ENCODE data around the gene POU3F1.

The POU3F1 gene

GRCh38 chr1:38089712-38090360 lies 43.2 kb upstream of the POU3F1 start:
- H3K27ac ChIP-seq = no peak overlapping the region
- TF ChIP-seq CTCF (conservative IDR thresholded peaks at IDR 0.05) (no peak), ZFX (IDR thresholded peaks at IDR 0.05) (no peak)

- no peak overlapping the region for H3K27ac ChIP-seq
- no peak for TF ChIP-seq ZFX (IDR thresholded peaks at IDR 0.05)
- TF ChIP-seq CTCF (conservative IDR thresholded peaks at IDR 0.05) = no peak
Observed at GRCh38 chr1:38088791-38089190, 42.2 kb upstream of the POU3F1 start.

- no peak overlapping the region for H3K27ac ChIP-seq
- TF ChIP-seq ZFX (IDR thresholded peaks at IDR 0.05) (no peak), CTCF (conservative IDR thresholded peaks at IDR 0.05) (no peak)
Observed at GRCh38 chr1:38088366-38088765, 41.8 kb upstream of the POU3F1 start.

- TF ChIP-seq ZFX (IDR thresholded peaks at IDR 0.05) (no peak), CTCF (conservative IDR thresholded peaks at IDR 0.05) (no peak)
- H3K27ac ChIP-seq = no peak overlapping the region
Observed at GRCh38 chr1:38087676-38088075, 41.1 kb upstream of the POU3F1 start.

GRCh38 chr1:38085666-38086330 lies 39.2 kb upstream of the POU3F1 start:
- H3K27ac ChIP-seq = no peak overlapping the region
- TF ChIP-seq ZFX (IDR thresholded peaks at IDR 0.05) (no peak), CTCF (conservative IDR thresholded peaks at IDR 0.05) (no peak)

- no peak for TF ChIP-seq CTCF (conservative IDR thresholded peaks at IDR 0.05)
- TF ChIP-seq ZFX (IDR thresholded peaks at IDR 0.05) = no peak
- no peak overlapping the region for H3K27ac ChIP-seq
Observed at GRCh38 chr1:38084700-38085099, 38.1 kb upstream of the POU3F1 start.

GRCh38 chr1:38084113-38084512 lies 37.5 kb upstream of the POU3F1 start:
- TF ChIP-seq CTCF (conservative IDR thresholded peaks at IDR 0.05) (no peak), ZFX (IDR thresholded peaks at IDR 0.05) (no peak)
- H3K27ac ChIP-seq = no peak overlapping the region

All from C4-2B (cell line).